Measurements from ENCODE around the gene COX6B1. TPM values are rescaled to one million over a fixed set of nuclear protein-coding genes. Genes with fewer than 3 reads are reported as not detected.

COX6B1 gene
- total RNA-seq, 4 donors from 2014 or later = 422 to 625 (median 529) TPM

DNA sequence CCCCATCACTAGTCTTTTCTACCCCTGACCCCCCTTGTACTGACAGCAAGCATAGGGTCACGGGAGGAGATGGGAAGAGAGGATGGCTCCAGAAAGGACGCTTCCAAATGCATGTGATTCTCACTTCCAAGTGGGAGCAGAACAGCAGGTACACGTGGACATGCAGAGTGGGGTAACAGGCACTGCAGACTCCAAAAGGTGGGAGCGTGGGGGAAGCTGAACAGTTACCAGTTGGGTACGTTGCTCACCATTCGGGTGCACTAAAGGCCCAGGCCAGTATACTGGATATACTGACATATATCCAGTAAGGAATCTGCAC lies 8.8 kb upstream of the COX6B1 start:
- TF ChIP-seq, protein P1, sequence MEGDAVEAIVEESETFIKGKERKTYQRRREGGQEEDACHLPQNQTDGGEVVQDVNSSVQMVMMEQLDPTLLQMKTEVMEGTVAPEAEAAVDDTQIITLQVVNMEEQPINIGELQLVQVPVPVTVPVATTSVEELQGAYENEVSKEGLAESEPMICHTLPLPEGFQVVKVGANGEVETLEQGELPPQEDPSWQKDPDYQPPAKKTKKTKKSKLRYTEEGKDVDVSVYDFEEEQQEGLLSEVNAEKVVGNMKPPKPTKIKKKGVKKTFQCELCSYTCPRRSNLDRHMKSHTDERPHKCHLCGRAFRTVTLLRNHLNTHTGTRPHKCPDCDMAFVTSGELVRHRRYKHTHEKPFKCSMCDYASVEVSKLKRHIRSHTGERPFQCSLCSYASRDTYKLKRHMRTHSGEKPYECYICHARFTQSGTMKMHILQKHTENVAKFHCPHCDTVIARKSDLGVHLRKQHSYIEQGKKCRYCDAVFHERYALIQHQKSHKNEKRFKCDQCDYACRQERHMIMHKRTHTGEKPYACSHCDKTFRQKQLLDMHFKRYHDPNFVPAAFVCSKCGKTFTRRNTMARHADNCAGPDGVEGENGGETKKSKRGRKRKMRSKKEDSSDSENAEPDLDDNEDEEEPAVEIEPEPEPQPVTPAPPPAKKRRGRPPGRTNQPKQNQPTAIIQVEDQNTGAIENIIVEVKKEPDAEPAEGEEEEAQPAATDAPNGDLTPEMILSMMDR (IDR thresholded peaks at IDR 0.05; ENCODE audit: low read depth) = no peak

DNA sequence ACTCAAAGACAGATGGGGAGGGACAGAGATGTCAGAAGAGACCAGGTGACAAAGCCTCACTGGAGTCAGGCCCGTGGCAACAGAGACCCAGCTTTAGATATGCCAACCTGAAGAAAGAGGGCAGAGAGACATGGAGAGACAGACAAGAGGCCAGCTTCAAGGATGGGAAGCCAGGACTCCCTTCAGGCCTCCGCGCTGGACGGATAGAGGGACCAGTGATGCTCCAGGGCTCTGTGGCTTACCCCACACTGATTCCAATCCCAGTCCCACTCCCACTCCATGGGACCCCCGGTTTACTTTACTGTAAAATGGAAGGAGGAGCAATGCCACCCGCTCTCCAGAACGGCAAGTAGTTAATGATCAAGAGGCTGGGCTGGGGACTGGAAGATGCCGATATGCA lies 8.3 kb upstream of the COX6B1 start:
- TF ChIP-seq, protein P1 (IDR thresholded peaks at IDR 0.05; ENCODE audit: low read depth) = no peak

DNA sequence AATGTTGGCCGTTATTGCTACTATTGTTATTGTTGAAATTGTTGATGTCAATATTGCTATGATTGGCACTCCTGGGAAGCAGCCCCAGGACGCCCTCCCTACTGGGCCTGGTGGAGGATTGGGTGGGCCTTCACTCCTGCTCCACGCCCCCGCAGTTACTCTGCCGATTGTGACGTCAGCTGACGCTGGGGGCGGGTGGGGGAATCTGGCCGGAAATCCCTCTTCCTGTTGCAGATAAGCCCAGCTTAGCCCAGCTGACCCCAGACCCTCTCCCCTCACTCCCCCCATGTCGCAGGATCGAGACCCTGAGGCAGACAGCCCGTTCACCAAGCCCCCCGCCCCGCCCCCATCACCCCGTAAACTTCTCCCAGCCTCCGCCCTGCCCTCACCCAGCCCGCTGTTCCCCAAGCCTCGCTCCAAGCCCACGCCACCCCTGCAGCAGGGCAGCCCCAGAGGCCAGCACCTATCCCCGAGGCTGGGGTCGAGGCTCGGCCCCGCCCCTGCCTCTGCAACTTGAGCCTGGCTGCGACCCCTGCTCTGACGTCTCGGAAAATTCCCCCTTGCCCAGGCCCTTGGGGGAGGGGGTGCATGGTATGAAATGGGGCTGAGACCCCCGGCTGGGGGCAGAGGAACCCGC lies 6.5 kb upstream of the COX6B1 start, which contains the start of gene ETV2:
TSS of gene ETV2 (plus strand) at position 231 of the 637 bp plus-strand sequence. CDS start 716 bp downstream, outside the sequence.
- TF ChIP-seq, protein P1 (IDR thresholded peaks at IDR 0.05; ENCODE audit: low read depth) = no peak

DNA sequence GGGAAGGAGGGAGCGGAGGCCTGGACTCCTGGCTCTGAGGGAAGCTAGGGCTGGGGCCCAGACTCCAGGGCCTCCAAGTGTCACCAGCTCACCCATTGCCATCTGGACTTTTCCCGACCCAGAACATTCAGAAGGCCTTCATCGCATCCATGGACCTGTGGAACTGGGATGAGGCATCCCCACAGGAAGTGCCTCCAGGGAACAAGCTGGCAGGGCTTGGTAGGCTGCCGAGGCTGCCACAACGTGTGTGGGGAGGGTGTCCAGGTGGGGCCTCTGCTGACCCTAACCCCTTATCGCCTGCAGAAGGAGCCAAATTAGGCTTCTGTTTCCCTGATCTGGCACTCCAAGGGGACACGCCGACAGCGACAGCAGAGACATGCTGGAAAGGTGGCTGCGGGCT lies 5.8 kb upstream of the COX6B1 start:
- TF ChIP-seq, protein P1 (IDR thresholded peaks at IDR 0.05; ENCODE audit: low read depth) = no peak

DNA sequence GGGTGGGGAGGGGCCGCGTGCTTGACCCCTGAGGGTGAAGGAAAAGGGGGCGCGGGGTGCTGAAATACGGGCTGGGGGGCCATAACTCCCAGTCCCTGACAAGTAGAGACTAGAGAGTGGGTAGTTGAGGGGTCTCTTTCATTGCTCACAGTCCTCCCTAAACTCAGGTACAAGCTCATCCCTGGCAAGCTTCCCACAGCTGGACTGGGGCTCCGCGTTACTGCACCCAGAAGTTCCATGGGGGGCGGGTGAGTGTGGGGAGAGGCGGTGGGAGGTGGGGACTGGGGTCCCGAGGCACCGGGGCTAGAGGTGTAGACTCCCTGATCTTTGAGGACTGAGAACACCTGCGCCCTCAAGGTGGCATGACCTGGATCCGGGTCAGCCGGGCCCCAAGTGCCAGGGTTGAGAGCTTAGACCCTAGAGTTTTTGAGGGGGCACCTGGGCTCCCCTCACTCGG lies 5.3 kb upstream of the COX6B1 start:
- TF ChIP-seq, protein P1 (IDR thresholded peaks at IDR 0.05; ENCODE audit: low read depth) = no peak

DNA sequence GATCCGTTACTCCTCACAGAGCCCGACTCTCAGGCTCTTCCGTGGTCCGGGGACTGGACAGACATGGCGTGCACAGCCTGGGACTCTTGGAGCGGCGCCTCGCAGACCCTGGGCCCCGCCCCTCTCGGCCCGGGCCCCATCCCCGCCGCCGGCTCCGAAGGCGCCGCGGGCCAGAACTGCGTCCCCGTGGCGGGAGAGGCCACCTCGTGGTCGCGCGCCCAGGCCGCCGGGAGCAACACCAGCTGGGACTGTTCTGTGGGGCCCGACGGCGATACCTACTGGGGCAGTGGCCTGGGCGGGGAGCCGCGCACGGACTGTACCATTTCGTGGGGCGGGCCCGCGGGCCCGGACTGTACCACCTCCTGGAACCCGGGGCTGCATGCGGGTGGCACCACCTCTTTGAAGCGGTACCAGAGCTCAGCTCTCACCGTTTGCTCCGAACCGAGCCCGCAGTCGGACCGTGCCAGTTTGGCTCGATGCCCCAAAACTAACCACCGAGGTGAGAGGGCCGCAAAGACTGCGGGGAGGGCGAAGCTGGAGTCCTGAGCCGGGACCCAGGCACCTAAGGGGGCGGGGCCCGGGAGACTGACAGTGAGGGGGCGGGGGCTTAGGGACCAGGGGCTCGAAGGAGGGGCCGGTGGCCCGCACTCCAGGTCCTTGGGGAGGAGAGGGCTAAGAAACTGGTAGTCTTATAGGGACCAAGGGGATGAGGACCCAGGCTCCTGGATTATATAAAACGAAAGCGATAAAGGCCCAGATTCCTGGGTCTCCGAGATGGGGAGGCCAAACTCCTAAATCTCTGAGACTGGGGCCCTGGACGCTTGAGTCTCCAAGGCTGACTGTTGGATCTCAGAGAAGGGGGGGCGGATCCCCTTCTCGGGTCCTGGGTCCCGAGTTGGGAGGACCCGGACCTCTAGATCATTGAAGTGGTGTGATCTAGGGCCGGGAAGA lies 4.6 kb upstream of the COX6B1 start:
- TF ChIP-seq, protein P1 (IDR thresholded peaks at IDR 0.05; ENCODE audit: low read depth) = no peak
